ENCODE data around the gene TMEM123. TPM values are rescaled to one million over a fixed set of nuclear protein-coding genes. Genes with fewer than 3 reads are reported as not detected.

TMEM123 gene, protein sequence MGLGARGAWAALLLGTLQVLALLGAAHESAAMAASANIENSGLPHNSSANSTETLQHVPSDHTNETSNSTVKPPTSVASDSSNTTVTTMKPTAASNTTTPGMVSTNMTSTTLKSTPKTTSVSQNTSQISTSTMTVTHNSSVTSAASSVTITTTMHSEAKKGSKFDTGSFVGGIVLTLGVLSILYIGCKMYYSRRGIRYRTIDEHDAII
- 100 to 1,000 TPM; 288 to 309 (median 289) TPM for polyA plus RNA-seq

DNA sequence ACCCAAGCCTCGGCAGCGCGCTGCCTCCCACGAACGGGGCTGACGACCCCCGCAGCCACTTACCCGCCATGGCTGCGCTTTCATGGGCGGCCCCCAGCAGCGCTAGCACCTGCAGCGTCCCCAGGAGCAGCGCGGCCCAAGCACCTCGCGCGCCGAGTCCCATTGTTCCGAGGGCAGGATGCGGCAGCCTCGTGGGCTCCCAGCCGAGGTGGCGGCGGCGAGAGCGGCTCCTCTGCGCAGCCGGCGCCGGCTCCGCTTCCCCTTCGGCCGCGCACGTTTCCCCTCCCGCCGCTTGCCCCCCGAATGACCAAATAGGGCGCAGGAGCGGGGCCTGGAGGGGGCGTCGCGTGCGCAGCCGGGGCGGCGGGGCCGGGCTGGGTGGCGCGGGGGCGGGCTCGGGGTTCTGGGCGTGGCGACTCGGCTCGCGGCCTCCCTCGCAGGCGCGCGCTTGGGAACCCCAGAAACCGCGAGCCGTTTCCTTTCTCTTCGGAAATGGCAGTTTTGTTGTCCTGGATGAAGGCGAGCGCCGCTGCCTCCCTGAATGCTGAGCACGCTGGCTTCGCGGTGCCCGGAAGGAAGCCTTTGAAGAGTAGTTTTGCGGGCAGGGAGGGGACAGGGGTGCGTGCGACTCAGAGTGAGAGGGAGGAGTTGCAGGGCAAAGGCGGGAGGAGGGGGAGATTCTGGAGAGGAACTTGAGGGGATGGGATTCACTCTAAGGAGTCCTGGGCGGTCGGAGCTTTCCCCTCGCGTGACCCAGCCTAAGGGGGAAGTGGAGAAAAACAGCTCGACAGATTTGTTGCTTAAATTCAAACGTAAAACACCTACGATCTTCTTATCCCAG, at the start of gene TMEM123:
Gene TMEM123 (minus strand): TSS at position 305 of the 841 bp plus-strand sequence. CDS start 142 bp downstream, at position 163.
- peaks cover 53 to 66% of the 10 kb centered on the region in 2 donors for H3K4me1 Mint-ChIP-seq
- no peaks in the 10 kb centered on the region for H3K36me3 Mint-ChIP-seq
- DNase-seq, result peak; percentile 82 to 85 (median 82)
- peak within 1 kb of the TSS; percentile 95 to 98 (median 96) for H3K4me3 Mint-ChIP-seq
- H3K27ac Mint-ChIP-seq, result peak within 1 kb of the TSS; percentile 84 to 97 (median 94)
- peaks cover 3 to 21% (median 19%) of the 10 kb centered on the region in 3 donors for H3K27me3 Mint-ChIP-seq (ENCODE audit: low read depth in 3 of 3)
- no peaks in the 10 kb centered on the region for H3K9me3 Mint-ChIP-seq

DNA sequence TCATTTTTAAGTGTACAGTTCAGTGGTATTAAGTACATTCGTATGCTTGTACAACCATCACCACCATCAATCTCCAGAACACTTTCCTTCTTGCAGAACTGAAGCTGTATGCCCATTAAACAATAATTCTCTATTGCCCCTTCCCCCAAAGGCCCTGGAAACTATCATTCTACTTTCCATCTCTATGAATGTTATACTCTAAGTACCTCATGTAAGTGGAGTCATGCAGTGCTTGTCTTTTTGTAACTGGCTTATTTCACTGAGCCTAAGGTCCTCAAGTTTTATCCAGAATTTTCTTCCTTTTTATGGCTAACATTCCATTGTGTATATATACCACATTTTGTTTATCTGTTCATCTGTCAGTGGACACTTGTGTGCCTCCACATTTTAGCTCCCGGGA, 48.3 kb upstream of the TMEM123 start:
- H3K9me3 Mint-ChIP-seq, result no peaks in the 10 kb centered on the region
- no peaks in the 10 kb centered on the region for H3K4me1 Mint-ChIP-seq
- H3K27me3 Mint-ChIP-seq (ENCODE audit: low read depth in 3 of 3), result peaks cover 4 to 12% (median 9%) of the 10 kb centered on the region in 3 donors
- no peaks in the 10 kb centered on the region for H3K36me3 Mint-ChIP-seq
- no peak overlapping the region for H3K4me3 Mint-ChIP-seq
- no peak overlapping the region for H3K27ac Mint-ChIP-seq
- no peak for DNase-seq

DNA sequence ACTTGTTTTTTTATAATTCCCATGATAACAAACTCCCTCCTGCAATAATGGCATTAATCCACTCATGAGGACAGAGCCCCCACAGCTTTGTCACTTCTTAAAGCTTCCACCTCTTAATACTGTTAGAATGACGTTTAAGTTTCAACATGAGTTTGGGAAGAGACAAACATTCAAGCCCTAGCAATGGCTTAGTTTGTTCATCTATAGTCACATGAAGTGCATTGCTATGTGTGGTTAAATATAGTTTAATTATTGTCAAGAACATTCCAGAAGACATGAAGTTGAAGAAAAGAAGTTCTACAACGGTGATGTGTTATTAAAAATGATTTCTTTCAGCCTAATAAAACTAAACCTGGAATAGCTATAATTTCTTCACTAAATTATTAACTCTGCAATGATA, 47.4 kb upstream of the TMEM123 start:
- Mint-ChIP-seq H3K27ac (no peak overlapping the region), H3K4me1 (no peaks in the 10 kb centered on the region), H3K36me3 (no peaks in the 10 kb centered on the region), H3K9me3 (no peaks in the 10 kb centered on the region), H3K4me3 (no peak overlapping the region), H3K27me3 (ENCODE audit: low read depth in 3 of 3) (peaks cover 5 to 14% (median 10%) of the 10 kb centered on the region in 3 donors)
- DNase-seq, result no peak

DNA sequence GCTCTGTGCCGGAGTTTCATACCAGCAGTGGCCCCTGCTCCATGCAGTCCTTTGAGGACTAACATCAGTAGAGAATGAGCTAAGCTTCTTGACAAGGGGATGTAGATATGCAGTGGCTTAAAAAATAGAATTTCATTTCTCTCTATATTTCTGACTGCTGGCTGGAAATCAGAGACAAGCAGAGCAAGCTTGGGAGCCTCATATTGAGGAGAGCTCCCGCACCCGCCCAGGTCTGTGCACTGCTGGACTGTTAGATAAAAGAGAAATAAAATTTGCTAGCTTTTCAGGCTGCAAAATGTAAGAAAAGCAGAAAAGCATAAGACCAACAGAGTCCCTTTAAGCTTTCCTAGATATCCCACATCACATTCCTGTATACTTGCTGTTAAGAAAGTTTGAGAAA, 46.6 kb upstream of the TMEM123 start:
- H3K4me3 Mint-ChIP-seq, result no peak overlapping the region
- no peak overlapping the region for H3K27ac Mint-ChIP-seq
- peaks cover 5 to 14% (median 10%) of the 10 kb centered on the region in 3 donors for H3K27me3 Mint-ChIP-seq (ENCODE audit: low read depth in 3 of 3)
- H3K36me3 Mint-ChIP-seq, result no peaks in the 10 kb centered on the region
- H3K4me1 Mint-ChIP-seq, result no peaks in the 10 kb centered on the region
- no peak for DNase-seq
- H3K9me3 Mint-ChIP-seq, result no peaks in the 10 kb centered on the region

DNA sequence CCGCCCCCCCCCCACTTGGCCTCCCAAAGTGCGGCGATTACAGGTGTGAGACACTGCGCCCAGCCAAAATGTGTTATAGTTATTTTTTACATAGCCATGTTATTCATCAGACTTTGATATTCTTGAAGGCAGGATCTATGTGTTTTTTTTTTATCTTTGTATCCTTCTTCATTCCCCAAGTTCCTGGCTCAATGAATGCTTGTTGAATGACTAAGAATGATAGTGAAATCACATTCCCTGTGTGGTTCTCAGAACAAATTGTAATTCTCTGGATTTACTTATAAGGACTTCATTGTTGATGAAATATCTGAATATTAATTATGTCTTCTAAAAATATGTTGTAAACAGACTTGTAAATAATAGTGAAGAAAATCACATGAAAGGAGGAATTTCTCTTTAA, 44.5 kb upstream of the TMEM123 start:
- Mint-ChIP-seq H3K27ac (no peak overlapping the region), H3K4me3 (no peak overlapping the region), H3K27me3 (ENCODE audit: low read depth in 3 of 3) (peaks cover 3 to 8% (median 6%) of the 10 kb centered on the region in 3 donors), H3K4me1 (no peaks in the 10 kb centered on the region), H3K9me3 (no peaks in the 10 kb centered on the region), H3K36me3 (no peaks in the 10 kb centered on the region)
- DNase-seq, result no peak

DNA sequence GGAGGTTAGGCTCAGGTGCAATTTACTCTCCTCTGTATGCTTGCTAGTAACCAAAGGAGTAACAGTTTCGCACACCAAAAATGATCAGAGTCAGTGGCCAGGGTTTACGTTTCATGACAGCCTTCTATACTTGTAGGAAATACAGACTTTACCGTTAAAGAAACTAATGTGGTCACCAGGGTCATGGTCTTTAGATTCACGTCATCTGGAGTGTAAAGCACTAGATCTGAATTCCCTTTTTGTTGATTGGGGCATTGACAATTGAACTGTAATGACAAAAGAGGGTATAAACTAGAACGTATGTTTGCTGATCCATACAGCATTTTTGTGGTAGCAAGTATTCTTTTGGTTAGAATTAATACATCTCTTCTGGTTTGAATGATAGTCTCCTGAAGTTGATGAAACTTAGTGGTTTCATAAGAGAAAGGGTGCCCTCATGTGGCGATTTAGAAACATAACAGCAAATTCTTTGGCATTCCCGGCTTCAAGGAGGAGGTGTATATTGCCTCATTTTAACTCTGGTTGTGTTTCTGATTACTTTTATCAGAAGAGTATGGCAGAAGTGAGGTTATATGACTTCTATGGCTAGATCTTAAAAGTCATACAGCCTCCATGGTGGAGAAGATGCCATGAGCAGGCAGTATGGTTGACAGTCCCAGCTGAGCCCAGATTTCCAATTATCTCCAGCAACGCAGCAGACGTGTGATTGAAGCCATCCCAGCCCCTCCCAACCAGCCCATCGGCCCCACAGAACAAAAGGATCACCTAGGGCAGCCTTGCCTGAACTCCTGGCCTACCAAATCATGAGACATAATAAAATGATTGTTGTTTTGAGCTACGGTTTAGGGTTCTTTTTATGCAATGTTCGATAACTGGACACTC, 42.8 kb upstream of the TMEM123 start:
- Mint-ChIP-seq H3K36me3 (no peaks in the 10 kb centered on the region), H3K27me3 (ENCODE audit: low read depth in 3 of 3) (peaks cover 1 to 6% (median 4%) of the 10 kb centered on the region in 3 donors), H3K4me1 (no peaks in the 10 kb centered on the region), H3K27ac (peak overlapping the region in 1 of 6 donors; percentile 47), H3K4me3 (no peak overlapping the region), H3K9me3 (no peaks in the 10 kb centered on the region)
- peak; percentile 59 to 70 (median 59) for DNase-seq

DNA sequence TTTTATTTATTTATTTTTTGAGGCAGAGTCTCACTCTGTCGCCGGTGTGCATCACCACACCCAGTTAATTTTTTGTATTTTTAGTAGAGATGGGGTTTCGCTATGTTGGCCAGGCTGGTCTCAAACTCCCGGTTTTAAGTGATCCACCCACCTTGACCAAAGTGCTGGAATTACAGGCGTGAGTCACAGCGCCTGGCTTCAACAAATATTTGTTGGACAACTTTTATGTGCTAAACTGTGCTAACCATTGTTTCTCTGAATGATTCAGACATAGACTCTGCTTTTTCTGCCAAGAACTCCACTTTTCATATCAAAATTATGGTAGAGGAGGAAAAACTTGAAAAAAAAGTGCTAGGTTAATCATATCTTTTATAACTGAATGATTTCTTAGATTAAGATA, 41.7 kb upstream of the TMEM123 start:
- no peaks in the 10 kb centered on the region for H3K9me3 Mint-ChIP-seq
- peaks cover 1 to 4% (median 3%) of the 10 kb centered on the region in 3 donors for H3K27me3 Mint-ChIP-seq (ENCODE audit: low read depth in 3 of 3)
- H3K27ac Mint-ChIP-seq, result no peak overlapping the region
- DNase-seq, result no peak
- no peaks in the 10 kb centered on the region for H3K36me3 Mint-ChIP-seq
- no peak overlapping the region for H3K4me3 Mint-ChIP-seq
- H3K4me1 Mint-ChIP-seq, result no peaks in the 10 kb centered on the region

DNA sequence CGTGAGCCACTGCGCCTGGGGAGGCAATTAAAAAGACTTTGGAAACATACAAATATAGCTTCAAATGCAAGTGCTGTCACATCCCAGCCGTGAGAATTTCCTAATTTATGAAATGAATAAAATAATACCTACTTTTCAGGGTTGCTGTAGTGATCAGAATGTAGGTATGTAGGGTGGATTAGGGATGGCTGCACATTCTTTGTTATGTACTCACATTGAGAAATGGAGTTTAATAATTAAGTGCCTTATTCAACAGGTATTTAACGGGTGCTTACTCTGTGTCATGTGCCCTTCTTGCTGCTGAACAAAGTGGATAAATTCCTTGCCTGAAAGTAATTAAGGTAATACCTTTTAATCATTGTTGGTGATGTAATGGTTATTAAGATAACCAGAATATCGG, 41.0 kb upstream of the TMEM123 start:
- Mint-ChIP-seq H3K27me3 (ENCODE audit: low read depth in 3 of 3) (peaks cover 1 to 3% (median 3%) of the 10 kb centered on the region in 3 donors), H3K4me3 (no peak overlapping the region), H3K4me1 (no peaks in the 10 kb centered on the region), H3K27ac (no peak overlapping the region), H3K36me3 (no peaks in the 10 kb centered on the region), H3K9me3 (no peaks in the 10 kb centered on the region)
- DNase-seq, result no peak

DNA sequence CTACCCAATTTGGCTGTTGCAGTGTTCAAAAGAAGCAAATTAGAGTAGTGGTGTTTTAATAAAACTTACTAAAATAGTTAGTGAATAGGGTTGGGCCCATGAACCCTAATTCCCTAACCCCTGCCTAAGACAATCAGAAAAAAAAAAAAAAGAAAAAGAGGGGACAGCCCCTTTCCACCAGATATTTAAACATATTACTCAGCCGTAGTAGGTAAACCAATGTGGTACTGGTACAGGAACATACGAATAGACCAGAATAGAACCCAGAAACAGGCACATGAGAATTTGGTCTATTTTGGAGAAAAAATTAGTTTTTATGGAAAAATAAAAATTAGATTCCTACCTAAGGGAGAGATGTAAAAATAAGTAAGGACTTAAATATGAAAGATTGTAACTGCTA, 39.4 kb upstream of the TMEM123 start:
- Mint-ChIP-seq H3K27ac (no peak overlapping the region), H3K27me3 (ENCODE audit: low read depth in 3 of 3) (peaks cover 1 to 3% (median 1%) of the 10 kb centered on the region in 3 donors), H3K9me3 (no peaks in the 10 kb centered on the region), H3K36me3 (no peaks in the 10 kb centered on the region), H3K4me3 (no peak overlapping the region), H3K4me1 (no peaks in the 10 kb centered on the region)
- no peak for DNase-seq

DNA sequence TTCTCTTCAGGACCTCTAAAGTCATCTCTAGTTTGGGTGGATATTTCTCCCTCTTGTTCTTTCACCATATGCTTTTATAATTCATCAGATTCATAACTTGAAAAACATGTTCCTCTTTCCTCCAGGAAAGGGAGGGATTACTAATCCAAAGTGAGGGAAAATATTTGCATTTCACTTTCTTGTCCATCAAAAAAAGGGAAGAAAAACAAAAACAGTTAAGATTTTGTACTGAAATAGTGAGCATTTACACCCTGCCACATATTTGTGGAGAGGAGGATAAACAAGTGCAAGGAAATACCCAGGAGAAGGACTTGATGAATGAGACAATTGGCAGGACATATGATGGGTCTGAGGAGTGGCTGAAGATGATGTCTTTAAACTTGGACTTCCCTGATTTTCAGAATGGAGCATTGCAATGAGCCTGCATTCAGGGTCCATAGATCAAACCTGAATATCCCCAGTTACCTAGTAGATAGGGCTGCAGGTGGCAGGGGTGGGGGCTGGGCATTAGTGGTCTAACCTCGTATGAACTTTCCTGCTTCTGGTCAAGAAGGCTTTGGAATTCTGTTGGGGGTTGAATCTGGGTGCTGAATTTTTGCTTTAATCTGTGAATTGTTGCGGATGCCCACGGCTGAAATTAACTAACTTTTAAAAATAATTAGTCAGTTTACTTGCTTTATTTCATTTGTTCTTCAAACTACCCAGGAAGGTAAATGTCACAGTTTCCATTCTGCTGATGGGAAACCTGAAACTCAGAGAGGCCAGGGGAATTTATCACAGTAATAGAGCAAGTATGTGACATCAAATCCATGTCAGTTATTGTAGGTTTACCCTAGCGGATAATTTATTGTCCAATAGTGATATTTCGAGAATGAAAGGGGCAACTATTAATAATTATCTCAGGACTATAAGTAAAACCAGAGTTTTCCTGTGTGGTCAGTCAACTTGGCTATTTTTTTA, 36.9 kb upstream of the TMEM123 start:
- no peak for DNase-seq
- peaks cover 0 to 4% (median under 1%) of the 10 kb centered on the region in 3 donors for H3K27me3 Mint-ChIP-seq (ENCODE audit: low read depth in 3 of 3)
- no peak overlapping the region for H3K4me3 Mint-ChIP-seq
- no peaks in the 10 kb centered on the region for H3K9me3 Mint-ChIP-seq
- no peaks in the 10 kb centered on the region for H3K4me1 Mint-ChIP-seq
- no peaks in the 10 kb centered on the region for H3K36me3 Mint-ChIP-seq
- no peak overlapping the region for H3K27ac Mint-ChIP-seq

DNA sequence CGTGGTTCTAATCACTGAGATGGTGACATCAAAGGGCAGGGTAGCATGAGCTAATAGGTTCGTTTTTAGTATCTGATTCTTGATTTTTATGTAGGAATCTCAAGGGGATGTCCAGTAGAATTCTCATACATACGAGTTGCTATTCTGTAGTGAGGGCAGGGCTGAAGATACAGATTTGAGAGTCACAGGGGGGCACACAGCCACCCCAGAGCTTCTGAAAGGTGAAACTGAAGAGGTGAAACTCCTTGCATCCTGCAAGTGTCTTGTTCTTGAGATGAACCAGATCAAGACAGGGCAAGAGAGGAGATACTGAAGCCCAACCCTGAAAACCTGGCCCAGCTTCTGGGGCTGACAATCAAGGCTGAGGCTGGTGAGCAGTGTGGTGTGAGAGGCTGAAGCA, 35.6 kb upstream of the TMEM123 start:
- Mint-ChIP-seq H3K9me3 (no peaks in the 10 kb centered on the region), H3K27me3 (ENCODE audit: low read depth in 3 of 3) (peaks cover 0 to 5% (median 5%) of the 10 kb centered on the region in 3 donors), H3K27ac (no peak overlapping the region), H3K36me3 (no peaks in the 10 kb centered on the region), H3K4me3 (no peak overlapping the region), H3K4me1 (no peaks in the 10 kb centered on the region)
- no peak for DNase-seq

DNA sequence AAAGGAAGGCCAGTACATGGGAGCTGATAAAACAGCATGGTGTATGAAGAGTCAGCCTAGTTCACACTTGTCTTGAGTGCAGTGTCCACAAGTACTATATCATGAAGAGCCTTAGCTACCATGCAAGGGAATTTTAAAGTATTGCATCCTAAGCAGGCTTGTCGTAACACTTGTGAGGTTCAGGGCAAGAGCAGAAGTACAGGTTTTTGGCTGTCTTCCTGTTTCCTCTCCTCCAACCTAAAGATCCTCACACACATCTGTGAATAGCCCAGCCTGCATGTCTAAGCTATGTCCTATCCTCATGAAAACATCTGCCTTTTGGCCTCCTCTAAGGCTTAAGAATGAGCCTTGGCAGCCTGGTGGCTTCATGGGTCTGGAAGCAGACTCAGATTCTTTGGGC, 34.6 kb upstream of the TMEM123 start:
- no peak overlapping the region for H3K27ac Mint-ChIP-seq
- no peak overlapping the region for H3K4me3 Mint-ChIP-seq
- no peaks in the 10 kb centered on the region for H3K36me3 Mint-ChIP-seq
- peaks cover 0 to 8% (median 5%) of the 10 kb centered on the region in 3 donors for H3K27me3 Mint-ChIP-seq (ENCODE audit: low read depth in 3 of 3)
- no peaks in the 10 kb centered on the region for H3K9me3 Mint-ChIP-seq
- no peak for DNase-seq
- H3K4me1 Mint-ChIP-seq, result no peaks in the 10 kb centered on the region

DNA sequence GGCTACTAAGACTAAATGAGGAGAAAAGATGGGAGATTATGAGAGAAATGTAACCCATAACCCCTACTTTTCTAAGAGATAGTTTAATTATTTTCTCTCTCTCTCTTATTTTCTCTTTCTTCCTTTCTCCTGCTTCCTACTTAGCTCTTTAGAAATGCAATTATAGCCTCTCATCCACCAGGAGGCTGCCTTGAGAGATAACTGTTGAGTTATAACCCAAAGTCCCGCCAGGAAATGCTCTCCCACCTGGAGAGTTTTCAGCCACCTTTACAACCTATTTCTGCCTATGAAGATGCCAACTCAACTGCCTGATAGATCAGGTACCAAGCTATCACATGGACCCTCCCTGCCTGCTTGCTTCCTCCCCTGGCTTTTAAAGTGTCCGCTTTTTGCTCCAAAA, 34.0 kb upstream of the TMEM123 start:
- no peak overlapping the region for H3K4me3 Mint-ChIP-seq
- no peaks in the 10 kb centered on the region for H3K36me3 Mint-ChIP-seq
- no peak for DNase-seq
- H3K27me3 Mint-ChIP-seq (ENCODE audit: low read depth in 3 of 3), result peaks cover 0 to 8% (median 5%) of the 10 kb centered on the region in 3 donors
- no peaks in the 10 kb centered on the region for H3K4me1 Mint-ChIP-seq
- H3K27ac Mint-ChIP-seq, result no peak overlapping the region
- no peaks in the 10 kb centered on the region for H3K9me3 Mint-ChIP-seq
